WTC11 (cell line): ENCODE data around the gene ANO4. TPM values are rescaled to one million over a fixed set of nuclear protein-coding genes. Genes with fewer than 3 reads are reported as not detected.

ENCODE experiments used
- ATAC-seq: fragments of 200-7000 bp; cut with Tn5 transposase; 2 replicates; pipeline ENCODE4 v1.10.0; 2021; ENCODE audit warnings: mild to moderate bottlenecking, moderate library complexity
- CTCF ChIA-PET: fragments of 300-600 bp; sonication (Branson Sonifier 250); formaldehyde crosslinking; loops from one replicate; lab custom pipeline; 2021; ENCODE audit warnings: antibody characterized with exemption; lab: Charles Lee
- POLR2A ChIA-PET: fragments of 350-600 bp; sonication (Branson Sonifier 250); formaldehyde crosslinking; loops from one replicate; lab custom pipeline; 2021; ENCODE audit warnings: antibody characterized with exemption; lab: Charles Lee
- DNase-seq: peaks from one replicate; pipeline ENCODE4 v3.0.0; 2021; ENCODE audit warnings: low spot score
- H3K27ac Mint-ChIP-seq: 2 replicates; pipeline ENCODE4 v1.8.0; 2021; ENCODE audit warnings: mixed read lengths
- H3K27me3 Mint-ChIP-seq: 2 replicates; pipeline ENCODE4 v1.8.0; 2021; ENCODE audit warnings: low read depth, mild to moderate bottlenecking, moderate library complexity, mixed read lengths
- H3K36me3 Mint-ChIP-seq: 2 replicates; pipeline ENCODE4 v1.8.0; 2021; ENCODE audit warnings: mixed read lengths
- H3K4me1 Mint-ChIP-seq: 2 replicates; pipeline ENCODE4 v1.8.0; 2022; ENCODE audit warnings: mixed read lengths
- H3K4me3 Mint-ChIP-seq: 2 replicates; pipeline ENCODE4 v1.8.0; 2021; ENCODE audit warnings: mild to moderate bottlenecking, moderate library complexity, mixed read lengths
- H3K9me3 Mint-ChIP-seq: 2 replicates; pipeline ENCODE4 v1.8.0; 2021; ENCODE audit warnings: mixed read lengths
- ATF6 ChIP-seq: sonication (generic); formaldehyde crosslinking; IDR thresholded peaks from 2 replicates; pipeline ENCODE4 v1.8.1; 2023; ENCODE audit warnings: mild to moderate bottlenecking, missing genetic modification reagents
- CREM ChIP-seq: sonication (generic); formaldehyde crosslinking; IDR thresholded peaks from 2 replicates; pipeline ENCODE4 v1.8.1; 2022; ENCODE audit warnings: mild to moderate bottlenecking, missing genetic modification reagents, moderate library complexity
- EMX1 ChIP-seq: fragments of 250-450 bp; sonication (Bioruptor Pico); IDR thresholded peaks from 2 replicates; pipeline ENCODE4 v1.8.0; 2021; ENCODE audit warnings: mild to moderate bottlenecking
- ESRRA ChIP-seq: sonication (generic); formaldehyde crosslinking; IDR thresholded peaks from 2 replicates; pipeline ENCODE4 v1.8.1; 2022; ENCODE audit warnings: mild to moderate bottlenecking, missing genetic modification reagents, borderline replicate concordance
- GTF2I ChIP-seq: fragments of 250-450 bp; sonication (Bioruptor Pico); conservative IDR thresholded peaks from 2 replicates; pipeline ENCODE4 v1.4.0; 2021; ENCODE audit warnings: mild to moderate bottlenecking
- MLX ChIP-seq: sonication (generic); formaldehyde crosslinking; IDR thresholded peaks from 2 replicates; pipeline ENCODE4 v1.8.1; 2023; ENCODE audit warnings: mild to moderate bottlenecking, missing genetic modification reagents, moderate library complexity
- NFYB ChIP-seq: sonication (generic); formaldehyde crosslinking; conservative IDR thresholded peaks from 2 replicates; pipeline ENCODE4 v1.8.0; 2022; ENCODE audit warnings: low read depth, missing genetic modification reagents
- NR1H2 ChIP-seq: sonication (generic); formaldehyde crosslinking; IDR thresholded peaks from 2 replicates; pipeline ENCODE4 v1.9.0; 2021; ENCODE audit warnings: mild to moderate bottlenecking, moderate library complexity, missing genetic modification reagents
- RORB ChIP-seq: fragments of 250-450 bp; sonication (Bioruptor Pico); IDR thresholded peaks from 2 replicates; pipeline ENCODE4 v1.9.0; 2021; ENCODE audit warnings: mild to moderate bottlenecking
- SMAD4 ChIP-seq: sonication (generic); formaldehyde crosslinking; IDR thresholded peaks from 2 replicates; pipeline ENCODE4 v1.8.0; 2022; ENCODE audit warnings: mild to moderate bottlenecking, missing genetic modification reagents
- SP1 ChIP-seq: sonication (generic); formaldehyde crosslinking; conservative IDR thresholded peaks from 2 replicates; pipeline ENCODE4 v1.8.1; 2022; ENCODE audit warnings: missing genetic modification reagents
- ZNF138 ChIP-seq: sonication (generic); formaldehyde crosslinking; conservative IDR thresholded peaks from 2 replicates; pipeline ENCODE4 v1.8.1; 2022; ENCODE audit warnings: mild to moderate bottlenecking, moderate library complexity, missing genetic modification reagents
- ZNF219 ChIP-seq: sonication (generic); formaldehyde crosslinking; IDR thresholded peaks from 2 replicates; pipeline ENCODE4 v1.8.0; 2023; ENCODE audit warnings: missing genetic modification reagents, mild to moderate bottlenecking, borderline replicate concordance
- ZNF263 ChIP-seq: sonication (generic); formaldehyde crosslinking; IDR thresholded peaks from 2 replicates; pipeline ENCODE4 v1.8.1; 2022; ENCODE audit warnings: low read depth, mild to moderate bottlenecking, moderate library complexity, missing genetic modification reagents
- ZNF425 ChIP-seq: fragments of 250-450 bp; sonication (Bioruptor Pico); conservative IDR thresholded peaks from 2 replicates; pipeline ENCODE4 v1.9.0; 2021; ENCODE audit warnings: mild to moderate bottlenecking
- total RNA-seq: library from RNA; stranded (reverse); gene quantifications from 3 replicates; pipeline ENCODE4 v1.2.3, GENCODE V29; 2021
- TF ChIP-seq, protein P1 (sequence below): sonication (generic); formaldehyde crosslinking; IDR thresholded peaks from 2 replicates; pipeline ENCODE4 v1.8.0; 2022; ENCODE audit warnings: mild to moderate bottlenecking, missing genetic modification reagents
- TF ChIP-seq, protein P2 (sequence below): sonication (generic); formaldehyde crosslinking; IDR thresholded peaks from 2 replicates; pipeline ENCODE4 v1.8.1; 2023; ENCODE audit warnings: mild to moderate bottlenecking, missing genetic modification reagents, borderline replicate concordance
- TF ChIP-seq, protein P3 (sequence below): sonication (generic); formaldehyde crosslinking; IDR thresholded peaks from 2 replicates; pipeline ENCODE4 v1.8.0; 2022; ENCODE audit warnings: mild to moderate bottlenecking, missing genetic modification reagents
- TF ChIP-seq, protein P4 (sequence below): sonication (generic); formaldehyde crosslinking; conservative IDR thresholded peaks from 2 replicates; pipeline ENCODE4 v1.8.1; 2023; ENCODE audit warnings: mild to moderate bottlenecking, low read depth, missing genetic modification reagents, moderate library complexity
- TF ChIP-seq, protein P5 (sequence below): fragments of 250-450 bp; sonication (Bioruptor Pico); IDR thresholded peaks from 2 replicates; pipeline ENCODE4 v1.9.0; 2021; ENCODE audit warnings: mild to moderate bottlenecking

Gene ANO4
- total RNA-seq, 1 experiment from 2014 or later = 2.6 TPM

DNA sequence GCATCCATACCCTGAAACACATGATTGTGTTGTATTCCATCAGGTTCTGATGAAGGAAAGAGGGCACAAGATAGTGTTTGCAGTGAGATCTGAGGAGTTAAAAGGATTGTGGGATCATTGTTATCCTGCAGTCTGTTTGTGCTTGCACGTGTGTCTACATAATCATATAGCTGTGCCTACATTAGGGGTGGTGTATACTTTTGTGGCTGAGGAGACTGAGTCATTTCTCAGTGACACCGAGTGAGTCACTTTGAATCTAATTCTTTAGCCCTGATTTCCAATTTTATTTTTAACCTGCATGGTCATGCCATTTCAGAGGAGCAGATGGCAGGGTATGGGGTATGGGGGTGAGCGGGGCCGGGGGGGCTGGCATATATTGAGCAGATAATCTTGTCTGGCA is 133.2 kb downstream of the ANO4 start:
- Mint-ChIP-seq H3K27me3 (no peaks in the 10 kb centered on the region), H3K4me1 (peaks cover 16% of the 10 kb centered on the region), H3K27ac (no peak overlapping the region), H3K36me3 (0 out of 2 replicates have a peak, but pooled peaks cover 3% of the 10 kb centered on the region), H3K9me3 (peaks cover 7% of the 10 kb centered on the region), H3K4me3 (no peak overlapping the region)
- POLR2A ChIA-PET = no interaction called here
- TF ChIP-seq ZNF425 (CRISPR knock-in tag) = no peak
- no peak for TF ChIP-seq ZNF263
- no peak for TF ChIP-seq MLX (CRISPR knock-in tag)
- TF ChIP-seq SP1 (CRISPR knock-in tag) = no peak
- no peak for TF ChIP-seq ESRRA (CRISPR knock-in tag)
- TF ChIP-seq EMX1 (CRISPR knock-in tag) = no peak
- no peak for TF ChIP-seq GTF2I (CRISPR knock-in tag)
- TF ChIP-seq SMAD4 = no peak
- TF ChIP-seq, protein P1, sequence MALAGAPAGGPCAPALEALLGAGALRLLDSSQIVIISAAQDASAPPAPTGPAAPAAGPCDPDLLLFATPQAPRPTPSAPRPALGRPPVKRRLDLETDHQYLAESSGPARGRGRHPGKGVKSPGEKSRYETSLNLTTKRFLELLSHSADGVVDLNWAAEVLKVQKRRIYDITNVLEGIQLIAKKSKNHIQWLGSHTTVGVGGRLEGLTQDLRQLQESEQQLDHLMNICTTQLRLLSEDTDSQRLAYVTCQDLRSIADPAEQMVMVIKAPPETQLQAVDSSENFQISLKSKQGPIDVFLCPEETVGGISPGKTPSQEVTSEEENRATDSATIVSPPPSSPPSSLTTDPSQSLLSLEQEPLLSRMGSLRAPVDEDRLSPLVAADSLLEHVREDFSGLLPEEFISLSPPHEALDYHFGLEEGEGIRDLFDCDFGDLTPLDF (CRISPR knock-in tag) = no peak
- CTCF ChIA-PET = interaction anchor here (1.5 kb wide), 1 partner anchor 396 kb away, joined by 5 read pairs; no protein-coding TSS in a partner anchor
- ATAC-seq = no peak
- DNase-seq = no peak

DNA sequence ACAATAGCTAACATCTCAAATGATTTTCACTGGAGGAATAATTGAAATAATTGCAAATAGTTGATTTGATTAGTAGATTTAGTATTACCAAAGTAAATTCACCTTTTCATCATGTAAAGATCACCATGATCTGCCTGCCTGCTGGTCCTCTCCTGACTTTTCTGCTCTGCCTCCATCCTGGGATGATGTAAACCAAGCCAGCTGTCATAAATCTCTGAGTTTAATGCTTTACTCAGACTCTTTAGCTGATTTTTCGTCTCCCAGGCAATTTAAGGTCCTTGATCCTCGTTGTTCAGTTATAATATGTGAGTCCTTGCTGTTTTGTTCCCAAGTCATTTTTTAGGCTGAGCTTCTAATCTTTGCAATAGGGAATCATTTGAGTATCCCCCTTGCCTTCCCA is 138.0 kb downstream of the ANO4 start:
- ChIA-PET POLR2A (no interaction called here), CTCF (no interaction called here)
- no peaks in the 10 kb centered on the region for H3K27me3 Mint-ChIP-seq
- no peak overlapping the region for H3K27ac Mint-ChIP-seq
- H3K4me1 Mint-ChIP-seq = peaks cover 9% of the 10 kb centered on the region
- H3K9me3 Mint-ChIP-seq = peaks cover 5% of the 10 kb centered on the region
- no peak overlapping the region for H3K4me3 Mint-ChIP-seq
- no peak for DNase-seq
- no peak for ATAC-seq
- H3K36me3 Mint-ChIP-seq = no peaks in the 10 kb centered on the region
- TF ChIP-seq, protein P2, sequence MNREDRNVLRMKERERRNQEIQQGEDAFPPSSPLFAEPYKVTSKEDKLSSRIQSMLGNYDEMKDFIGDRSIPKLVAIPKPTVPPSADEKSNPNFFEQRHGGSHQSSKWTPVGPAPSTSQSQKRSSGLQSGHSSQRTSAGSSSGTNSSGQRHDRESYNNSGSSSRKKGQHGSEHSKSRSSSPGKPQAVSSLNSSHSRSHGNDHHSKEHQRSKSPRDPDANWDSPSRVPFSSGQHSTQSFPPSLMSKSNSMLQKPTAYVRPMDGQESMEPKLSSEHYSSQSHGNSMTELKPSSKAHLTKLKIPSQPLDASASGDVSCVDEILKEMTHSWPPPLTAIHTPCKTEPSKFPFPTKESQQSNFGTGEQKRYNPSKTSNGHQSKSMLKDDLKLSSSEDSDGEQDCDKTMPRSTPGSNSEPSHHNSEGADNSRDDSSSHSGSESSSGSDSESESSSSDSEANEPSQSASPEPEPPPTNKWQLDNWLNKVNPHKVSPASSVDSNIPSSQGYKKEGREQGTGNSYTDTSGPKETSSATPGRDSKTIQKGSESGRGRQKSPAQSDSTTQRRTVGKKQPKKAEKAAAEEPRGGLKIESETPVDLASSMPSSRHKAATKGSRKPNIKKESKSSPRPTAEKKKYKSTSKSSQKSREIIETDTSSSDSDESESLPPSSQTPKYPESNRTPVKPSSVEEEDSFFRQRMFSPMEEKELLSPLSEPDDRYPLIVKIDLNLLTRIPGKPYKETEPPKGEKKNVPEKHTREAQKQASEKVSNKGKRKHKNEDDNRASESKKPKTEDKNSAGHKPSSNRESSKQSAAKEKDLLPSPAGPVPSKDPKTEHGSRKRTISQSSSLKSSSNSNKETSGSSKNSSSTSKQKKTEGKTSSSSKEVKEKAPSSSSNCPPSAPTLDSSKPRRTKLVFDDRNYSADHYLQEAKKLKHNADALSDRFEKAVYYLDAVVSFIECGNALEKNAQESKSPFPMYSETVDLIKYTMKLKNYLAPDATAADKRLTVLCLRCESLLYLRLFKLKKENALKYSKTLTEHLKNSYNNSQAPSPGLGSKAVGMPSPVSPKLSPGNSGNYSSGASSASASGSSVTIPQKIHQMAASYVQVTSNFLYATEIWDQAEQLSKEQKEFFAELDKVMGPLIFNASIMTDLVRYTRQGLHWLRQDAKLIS (CRISPR knock-in tag) = no peak
- TF ChIP-seq, protein P3, sequence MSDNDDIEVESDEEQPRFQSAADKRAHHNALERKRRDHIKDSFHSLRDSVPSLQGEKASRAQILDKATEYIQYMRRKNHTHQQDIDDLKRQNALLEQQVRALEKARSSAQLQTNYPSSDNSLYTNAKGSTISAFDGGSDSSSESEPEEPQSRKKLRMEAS (CRISPR knock-in tag) = no peak
- TF ChIP-seq, protein P4, sequence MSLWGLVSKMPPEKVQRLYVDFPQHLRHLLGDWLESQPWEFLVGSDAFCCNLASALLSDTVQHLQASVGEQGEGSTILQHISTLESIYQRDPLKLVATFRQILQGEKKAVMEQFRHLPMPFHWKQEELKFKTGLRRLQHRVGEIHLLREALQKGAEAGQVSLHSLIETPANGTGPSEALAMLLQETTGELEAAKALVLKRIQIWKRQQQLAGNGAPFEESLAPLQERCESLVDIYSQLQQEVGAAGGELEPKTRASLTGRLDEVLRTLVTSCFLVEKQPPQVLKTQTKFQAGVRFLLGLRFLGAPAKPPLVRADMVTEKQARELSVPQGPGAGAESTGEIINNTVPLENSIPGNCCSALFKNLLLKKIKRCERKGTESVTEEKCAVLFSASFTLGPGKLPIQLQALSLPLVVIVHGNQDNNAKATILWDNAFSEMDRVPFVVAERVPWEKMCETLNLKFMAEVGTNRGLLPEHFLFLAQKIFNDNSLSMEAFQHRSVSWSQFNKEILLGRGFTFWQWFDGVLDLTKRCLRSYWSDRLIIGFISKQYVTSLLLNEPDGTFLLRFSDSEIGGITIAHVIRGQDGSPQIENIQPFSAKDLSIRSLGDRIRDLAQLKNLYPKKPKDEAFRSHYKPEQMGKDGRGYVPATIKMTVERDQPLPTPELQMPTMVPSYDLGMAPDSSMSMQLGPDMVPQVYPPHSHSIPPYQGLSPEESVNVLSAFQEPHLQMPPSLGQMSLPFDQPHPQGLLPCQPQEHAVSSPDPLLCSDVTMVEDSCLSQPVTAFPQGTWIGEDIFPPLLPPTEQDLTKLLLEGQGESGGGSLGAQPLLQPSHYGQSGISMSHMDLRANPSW (CRISPR knock-in tag) = no peak
- TF ChIP-seq, protein P5, sequence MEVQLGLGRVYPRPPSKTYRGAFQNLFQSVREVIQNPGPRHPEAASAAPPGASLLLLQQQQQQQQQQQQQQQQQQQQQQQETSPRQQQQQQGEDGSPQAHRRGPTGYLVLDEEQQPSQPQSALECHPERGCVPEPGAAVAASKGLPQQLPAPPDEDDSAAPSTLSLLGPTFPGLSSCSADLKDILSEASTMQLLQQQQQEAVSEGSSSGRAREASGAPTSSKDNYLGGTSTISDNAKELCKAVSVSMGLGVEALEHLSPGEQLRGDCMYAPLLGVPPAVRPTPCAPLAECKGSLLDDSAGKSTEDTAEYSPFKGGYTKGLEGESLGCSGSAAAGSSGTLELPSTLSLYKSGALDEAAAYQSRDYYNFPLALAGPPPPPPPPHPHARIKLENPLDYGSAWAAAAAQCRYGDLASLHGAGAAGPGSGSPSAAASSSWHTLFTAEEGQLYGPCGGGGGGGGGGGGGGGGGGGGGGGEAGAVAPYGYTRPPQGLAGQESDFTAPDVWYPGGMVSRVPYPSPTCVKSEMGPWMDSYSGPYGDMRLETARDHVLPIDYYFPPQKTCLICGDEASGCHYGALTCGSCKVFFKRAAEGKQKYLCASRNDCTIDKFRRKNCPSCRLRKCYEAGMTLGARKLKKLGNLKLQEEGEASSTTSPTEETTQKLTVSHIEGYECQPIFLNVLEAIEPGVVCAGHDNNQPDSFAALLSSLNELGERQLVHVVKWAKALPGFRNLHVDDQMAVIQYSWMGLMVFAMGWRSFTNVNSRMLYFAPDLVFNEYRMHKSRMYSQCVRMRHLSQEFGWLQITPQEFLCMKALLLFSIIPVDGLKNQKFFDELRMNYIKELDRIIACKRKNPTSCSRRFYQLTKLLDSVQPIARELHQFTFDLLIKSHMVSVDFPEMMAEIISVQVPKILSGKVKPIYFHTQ = no peak
- no peak for TF ChIP-seq ZNF219 (CRISPR knock-in tag)
- TF ChIP-seq CREM (CRISPR knock-in tag) = no peak
- no peak for TF ChIP-seq SP1 (CRISPR knock-in tag)
- no peak for TF ChIP-seq ATF6
- TF ChIP-seq RORB (CRISPR knock-in tag) = no peak
- TF ChIP-seq ZNF138 = no peak
- TF ChIP-seq GTF2I (CRISPR knock-in tag) = no peak
- TF ChIP-seq NR1H2 (CRISPR knock-in tag) = no peak
- no peak for TF ChIP-seq NFYB (CRISPR knock-in tag)
